GM12873 (cell line): ENCODE data around the gene HES7.

Experiments used
- TF ChIP-seq, protein P1 (sequence below): IDR thresholded peaks from 2 replicates; pipeline ENCODE4 v1.5.1; 2012; ENCODE audit warnings: low read depth, mild to moderate bottlenecking, moderate library complexity, low read length, control low read depth; ENCODE audit not compliant: insufficient read depth; ENCODE audit errors: missing control alignments

The HES7 gene

DNA sequence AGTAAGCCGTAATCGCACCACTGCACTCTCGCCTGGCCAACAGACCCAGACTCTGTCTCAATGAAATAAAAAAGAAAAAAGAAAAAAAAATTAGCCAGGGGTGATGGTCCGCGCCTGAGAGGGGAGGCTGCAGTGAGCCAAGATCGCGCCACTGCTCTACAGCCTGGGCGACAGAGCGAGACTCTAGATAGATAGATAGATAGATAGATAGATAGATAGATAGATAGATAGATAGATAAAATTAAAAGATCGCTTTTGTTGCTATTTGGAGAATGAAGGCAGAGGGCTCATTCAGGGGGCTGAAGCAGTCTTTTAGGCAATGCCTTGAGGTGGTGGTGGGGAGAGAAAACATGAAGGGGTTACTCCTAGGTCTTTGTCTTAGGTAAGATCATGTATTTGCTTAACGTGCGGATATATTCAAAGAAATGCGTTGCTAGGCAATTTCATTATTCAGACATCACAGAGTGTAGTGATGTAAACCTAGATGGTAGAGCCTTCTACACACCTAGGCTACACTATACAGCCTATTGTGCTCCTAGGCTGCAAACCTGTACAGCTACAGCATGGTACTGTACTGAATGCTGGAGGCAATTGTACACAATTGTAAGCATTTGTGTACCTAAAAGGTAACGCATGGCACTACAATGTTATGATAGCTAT lies 4.3 kb upstream of the HES7 start:
- TF ChIP-seq, protein P1, sequence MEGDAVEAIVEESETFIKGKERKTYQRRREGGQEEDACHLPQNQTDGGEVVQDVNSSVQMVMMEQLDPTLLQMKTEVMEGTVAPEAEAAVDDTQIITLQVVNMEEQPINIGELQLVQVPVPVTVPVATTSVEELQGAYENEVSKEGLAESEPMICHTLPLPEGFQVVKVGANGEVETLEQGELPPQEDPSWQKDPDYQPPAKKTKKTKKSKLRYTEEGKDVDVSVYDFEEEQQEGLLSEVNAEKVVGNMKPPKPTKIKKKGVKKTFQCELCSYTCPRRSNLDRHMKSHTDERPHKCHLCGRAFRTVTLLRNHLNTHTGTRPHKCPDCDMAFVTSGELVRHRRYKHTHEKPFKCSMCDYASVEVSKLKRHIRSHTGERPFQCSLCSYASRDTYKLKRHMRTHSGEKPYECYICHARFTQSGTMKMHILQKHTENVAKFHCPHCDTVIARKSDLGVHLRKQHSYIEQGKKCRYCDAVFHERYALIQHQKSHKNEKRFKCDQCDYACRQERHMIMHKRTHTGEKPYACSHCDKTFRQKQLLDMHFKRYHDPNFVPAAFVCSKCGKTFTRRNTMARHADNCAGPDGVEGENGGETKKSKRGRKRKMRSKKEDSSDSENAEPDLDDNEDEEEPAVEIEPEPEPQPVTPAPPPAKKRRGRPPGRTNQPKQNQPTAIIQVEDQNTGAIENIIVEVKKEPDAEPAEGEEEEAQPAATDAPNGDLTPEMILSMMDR, result no peak

DNA sequence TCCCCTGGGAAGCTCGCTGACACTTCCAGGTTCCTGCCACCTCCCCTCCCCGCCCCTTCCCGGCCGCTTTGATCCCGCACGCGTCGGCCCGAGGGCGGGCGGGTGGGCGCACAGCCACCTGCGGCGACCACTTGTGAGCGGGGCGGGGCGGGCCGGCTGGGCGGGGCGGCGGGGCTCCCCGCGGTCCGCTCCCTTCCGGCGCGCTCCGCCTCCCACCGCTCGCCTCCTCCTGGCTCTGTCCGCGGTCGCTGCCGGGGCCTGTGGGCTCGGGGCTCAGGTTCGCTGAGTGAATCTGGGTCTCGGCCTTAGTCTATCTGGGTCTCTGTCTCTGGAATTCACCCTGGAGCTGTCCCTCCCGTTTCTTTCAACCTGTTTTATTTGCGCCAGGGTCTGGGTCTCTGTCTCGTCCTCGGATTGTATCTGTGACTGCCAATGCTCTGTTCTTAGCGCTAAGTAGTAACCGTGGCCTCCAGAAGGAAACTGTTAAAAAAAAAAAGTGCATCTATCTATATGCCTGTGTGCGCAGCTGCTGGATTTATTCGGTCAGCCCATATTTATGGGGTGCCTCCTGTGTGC lies 2.7 kb upstream of the HES7 start:
- TF ChIP-seq, protein P1, result no peak

DNA sequence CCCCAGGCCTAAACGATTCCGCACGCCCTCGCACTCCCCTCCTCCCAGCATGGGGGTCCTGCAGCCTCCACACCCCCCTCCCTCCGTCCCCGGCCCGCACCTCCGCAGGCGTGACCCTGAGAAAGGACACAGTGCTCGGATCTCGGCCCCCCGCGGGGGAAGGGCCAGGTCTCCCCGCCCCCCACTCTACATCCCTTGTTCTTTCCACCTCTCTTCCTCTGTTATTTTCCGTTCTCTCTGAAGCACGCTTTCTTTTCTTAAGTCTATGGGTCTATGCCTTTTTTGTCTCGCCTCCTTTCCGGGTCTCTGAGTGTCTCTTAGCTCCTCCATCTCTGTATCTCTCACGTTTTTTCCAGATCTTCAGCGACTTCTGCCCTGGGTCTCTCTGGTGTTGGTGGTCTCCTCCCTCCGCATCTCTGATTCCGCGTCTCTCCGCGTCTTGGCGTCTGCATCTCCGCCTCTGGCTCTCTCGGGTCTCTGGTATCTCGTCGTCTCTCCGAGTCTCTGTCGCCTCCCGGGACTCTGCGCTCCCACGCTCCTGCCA lies 2.1 kb upstream of the HES7 start:
- TF ChIP-seq, protein P1, result no peak

DNA sequence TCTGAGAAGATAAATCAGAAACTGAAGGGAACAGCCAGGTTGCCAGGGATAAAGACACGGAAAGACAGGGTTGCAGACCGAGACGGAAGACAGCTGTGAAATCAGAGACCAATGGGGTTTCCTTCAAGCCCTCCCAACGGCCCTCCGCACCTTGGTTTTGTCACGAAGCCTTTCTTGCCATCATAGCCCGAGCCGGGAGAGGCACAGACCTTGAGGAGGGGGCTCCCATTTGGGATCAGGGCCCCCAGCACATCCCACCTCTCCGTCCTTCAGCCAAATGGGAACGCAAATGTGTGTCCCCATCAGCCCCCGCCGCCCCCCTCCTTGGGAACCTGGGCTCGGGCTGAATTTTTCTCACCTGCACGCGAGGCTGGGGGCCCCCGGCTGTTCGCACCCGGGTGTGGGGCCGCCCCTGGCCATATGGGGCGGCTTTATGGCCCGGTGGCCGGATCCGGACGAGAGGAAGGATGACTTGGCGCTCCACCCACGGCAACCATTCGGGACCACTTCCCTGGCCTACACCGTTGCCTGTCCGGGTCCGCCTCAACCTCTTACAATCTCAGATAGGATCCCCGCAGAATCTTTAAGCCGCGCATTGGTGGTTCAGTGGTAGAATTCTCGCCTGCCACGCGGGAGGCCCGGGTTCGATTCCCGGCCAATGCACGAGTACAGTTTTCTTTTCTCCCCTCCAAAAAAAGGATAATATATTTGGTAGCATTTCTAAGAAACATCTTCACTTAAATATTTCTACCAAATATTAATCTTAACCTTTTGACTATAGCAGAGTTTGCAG lies 1.4 kb upstream of the HES7 start:
- TF ChIP-seq, protein P1, result no peak

DNA sequence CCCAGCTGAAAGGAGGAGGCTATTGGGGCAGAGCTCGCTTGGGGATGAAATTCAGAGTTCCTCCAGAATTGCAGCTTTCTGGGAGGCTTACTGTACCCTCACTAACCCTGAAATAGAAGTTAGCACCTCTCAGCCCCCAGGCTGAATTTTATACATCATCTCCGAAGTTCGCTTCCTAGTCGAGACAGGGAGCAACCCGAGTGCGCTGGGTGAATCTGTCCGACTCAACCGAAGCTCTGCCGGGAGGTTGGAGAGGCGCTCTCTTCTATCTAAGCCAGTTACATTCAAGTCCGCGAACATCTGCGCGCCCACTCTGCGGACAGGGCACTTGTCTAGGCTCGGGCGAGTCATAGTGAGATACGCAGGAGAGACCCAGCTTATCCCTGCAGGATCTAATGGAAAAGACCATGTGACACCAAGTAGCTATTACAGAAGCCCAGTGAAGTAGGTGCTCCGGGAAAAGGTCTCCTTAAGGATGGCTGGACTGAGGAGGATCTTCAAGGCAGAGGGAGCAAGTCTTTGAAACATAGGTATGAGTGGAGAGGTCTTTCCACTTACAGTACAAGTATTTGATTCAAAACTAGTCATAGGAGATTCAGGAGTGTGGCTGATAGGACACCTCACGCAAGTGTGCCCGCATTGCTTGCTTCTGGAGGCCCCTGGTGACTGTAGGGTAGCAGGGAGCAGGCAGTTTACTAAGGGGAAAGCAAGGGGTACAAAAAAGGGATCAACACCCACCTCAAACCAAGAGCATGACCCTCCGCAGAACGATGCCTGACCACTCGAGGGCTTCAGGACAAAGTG lies 646 bp upstream of the HES7 start:
- TF ChIP-seq, protein P1, result no peak

DNA sequence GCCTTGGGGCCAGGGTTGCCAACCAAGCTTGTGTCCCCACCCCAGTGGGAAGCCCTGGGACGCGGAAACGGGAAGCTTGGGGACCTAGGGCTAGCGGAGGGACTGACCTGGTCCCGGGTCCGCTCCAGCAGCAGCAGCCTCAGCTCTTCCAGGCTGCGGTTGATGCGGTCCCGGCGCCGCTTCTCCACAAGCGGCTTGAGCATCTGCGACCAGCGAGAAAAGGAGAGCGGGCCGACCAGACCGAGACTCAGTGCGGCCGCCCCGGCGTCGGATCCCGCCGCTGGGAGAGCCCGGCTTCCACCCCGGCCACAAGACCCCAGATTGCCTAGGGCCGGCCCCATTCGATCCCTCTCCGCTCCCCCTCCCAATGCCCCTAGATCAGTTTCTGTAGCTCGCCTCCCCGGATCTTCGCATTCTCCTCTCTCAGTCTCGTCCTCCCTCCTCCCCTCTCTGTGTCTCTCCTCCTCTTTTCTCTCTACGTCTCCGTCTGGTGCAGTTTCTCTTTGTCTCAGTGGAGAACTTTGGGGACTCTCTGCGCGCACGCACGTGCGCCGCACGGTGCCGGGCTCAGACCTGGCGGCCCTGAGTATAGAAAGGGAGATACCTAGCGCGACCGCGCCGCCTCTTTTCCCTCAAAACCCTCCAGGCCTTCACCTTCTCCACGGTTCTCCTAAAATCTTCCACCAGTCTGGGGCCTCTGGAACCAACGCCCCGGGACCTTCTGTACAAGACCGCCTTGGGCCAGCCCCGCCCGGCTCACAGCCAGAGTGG lies 797 bp downstream of the HES7 start:
- TF ChIP-seq, protein P1, result no peak
